Measurements from ENCODE around the gene STPG3. TPM values are rescaled to one million over a fixed set of nuclear protein-coding genes. Genes with fewer than 3 reads are reported as not detected.

The STPG3 gene
- total RNA-seq, 1 experiment from 2014 or later = not detected

DNA sequence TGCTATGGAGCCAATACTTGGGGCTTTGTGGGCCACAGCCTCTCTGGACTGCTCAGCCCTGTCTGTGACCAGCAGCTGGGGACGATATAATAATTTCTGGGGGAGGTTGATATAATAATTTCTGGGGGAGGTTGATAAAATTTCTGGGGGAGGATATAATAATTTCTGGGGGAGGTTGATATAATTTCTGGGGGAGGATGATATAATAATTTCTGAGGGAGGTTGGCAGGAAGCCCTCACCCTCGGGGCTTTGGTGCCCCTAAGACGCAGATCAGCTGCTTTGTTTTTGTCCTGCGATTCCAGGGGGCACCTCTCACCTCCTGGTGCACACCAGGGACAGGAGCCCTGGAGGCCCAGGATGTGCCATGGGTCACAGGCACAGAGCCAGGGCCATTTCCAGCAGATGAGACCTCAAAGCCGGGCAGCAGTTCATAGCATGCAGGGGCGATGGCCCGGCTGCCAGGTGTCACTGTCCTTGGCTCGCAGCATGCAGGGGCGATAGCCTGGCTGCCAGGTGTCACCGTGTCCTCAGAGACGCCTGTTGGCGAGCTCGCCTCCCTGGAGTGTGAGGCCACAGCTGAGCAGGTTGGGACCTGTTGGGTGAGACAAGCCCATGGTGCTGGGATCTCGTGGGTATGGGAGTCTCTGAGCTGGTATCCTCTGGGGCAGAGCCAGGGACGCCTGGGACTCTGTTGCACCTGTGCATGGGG, 22.7 kb downstream of the STPG3 start:
- BruUV-seq (replicated peaks) = no TSS peak
- intact Hi-C loops (cut with micrococcal nuclease; ENCODE audit: unreplicated experiment) = no loop called here
- H3K27ac Mint-ChIP-seq (ENCODE audit: unreplicated experiment) = no peak overlapping the region
- CTCF ChIA-PET = interaction anchor here (0.5 kb wide), 1 partner anchor 256 kb away, joined by 3 read pairs; no protein-coding TSS in a partner anchor
- H3K4me3 Mint-ChIP-seq (ENCODE audit: low read depth, unreplicated experiment) = no peak overlapping the region
- TF ChIP-seq, protein P1, sequence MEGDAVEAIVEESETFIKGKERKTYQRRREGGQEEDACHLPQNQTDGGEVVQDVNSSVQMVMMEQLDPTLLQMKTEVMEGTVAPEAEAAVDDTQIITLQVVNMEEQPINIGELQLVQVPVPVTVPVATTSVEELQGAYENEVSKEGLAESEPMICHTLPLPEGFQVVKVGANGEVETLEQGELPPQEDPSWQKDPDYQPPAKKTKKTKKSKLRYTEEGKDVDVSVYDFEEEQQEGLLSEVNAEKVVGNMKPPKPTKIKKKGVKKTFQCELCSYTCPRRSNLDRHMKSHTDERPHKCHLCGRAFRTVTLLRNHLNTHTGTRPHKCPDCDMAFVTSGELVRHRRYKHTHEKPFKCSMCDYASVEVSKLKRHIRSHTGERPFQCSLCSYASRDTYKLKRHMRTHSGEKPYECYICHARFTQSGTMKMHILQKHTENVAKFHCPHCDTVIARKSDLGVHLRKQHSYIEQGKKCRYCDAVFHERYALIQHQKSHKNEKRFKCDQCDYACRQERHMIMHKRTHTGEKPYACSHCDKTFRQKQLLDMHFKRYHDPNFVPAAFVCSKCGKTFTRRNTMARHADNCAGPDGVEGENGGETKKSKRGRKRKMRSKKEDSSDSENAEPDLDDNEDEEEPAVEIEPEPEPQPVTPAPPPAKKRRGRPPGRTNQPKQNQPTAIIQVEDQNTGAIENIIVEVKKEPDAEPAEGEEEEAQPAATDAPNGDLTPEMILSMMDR (IDR thresholded peaks at IDR 0.05; ENCODE audit: unreplicated experiment) = no peak
- peaks cover 23% of the 10 kb centered on the region for H3K4me1 Mint-ChIP-seq (ENCODE audit: low read depth, unreplicated experiment)
- no peaks in the 10 kb centered on the region for H3K27me3 Mint-ChIP-seq (ENCODE audit: unreplicated experiment)
- peaks cover 70% of the 10 kb centered on the region for H3K36me3 Mint-ChIP-seq (ENCODE audit: insufficient read depth, unreplicated experiment)
- no peak for DNase-seq
- H3K9me3 Mint-ChIP-seq (ENCODE audit: low read depth, unreplicated experiment) = no peaks in the 10 kb centered on the region

DNA sequence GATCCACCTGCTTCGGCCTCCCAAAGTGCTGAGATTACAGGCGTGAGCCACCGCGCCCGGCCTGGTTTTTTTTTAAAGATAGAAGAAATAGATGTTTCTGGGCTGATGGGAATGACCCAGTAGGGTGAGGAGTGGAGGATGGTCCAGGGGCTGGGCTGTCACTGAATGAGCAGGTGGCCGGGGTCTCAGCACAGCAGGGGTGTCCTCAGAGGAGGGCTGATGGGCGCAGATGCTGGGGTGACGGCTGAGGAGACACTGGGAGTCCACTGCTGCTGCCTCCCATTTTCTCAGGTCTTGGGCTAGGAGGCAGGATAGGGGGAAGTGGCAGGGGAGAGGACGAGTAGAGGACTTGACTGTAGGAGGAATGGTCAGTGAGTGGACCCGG, 24.1 kb downstream of the STPG3 start:
- H3K36me3 Mint-ChIP-seq (ENCODE audit: insufficient read depth, unreplicated experiment) = peaks cover 59% of the 10 kb centered on the region
- CTCF ChIA-PET = no interaction called here
- H3K27ac Mint-ChIP-seq (ENCODE audit: unreplicated experiment) = no peak overlapping the region

DNA sequence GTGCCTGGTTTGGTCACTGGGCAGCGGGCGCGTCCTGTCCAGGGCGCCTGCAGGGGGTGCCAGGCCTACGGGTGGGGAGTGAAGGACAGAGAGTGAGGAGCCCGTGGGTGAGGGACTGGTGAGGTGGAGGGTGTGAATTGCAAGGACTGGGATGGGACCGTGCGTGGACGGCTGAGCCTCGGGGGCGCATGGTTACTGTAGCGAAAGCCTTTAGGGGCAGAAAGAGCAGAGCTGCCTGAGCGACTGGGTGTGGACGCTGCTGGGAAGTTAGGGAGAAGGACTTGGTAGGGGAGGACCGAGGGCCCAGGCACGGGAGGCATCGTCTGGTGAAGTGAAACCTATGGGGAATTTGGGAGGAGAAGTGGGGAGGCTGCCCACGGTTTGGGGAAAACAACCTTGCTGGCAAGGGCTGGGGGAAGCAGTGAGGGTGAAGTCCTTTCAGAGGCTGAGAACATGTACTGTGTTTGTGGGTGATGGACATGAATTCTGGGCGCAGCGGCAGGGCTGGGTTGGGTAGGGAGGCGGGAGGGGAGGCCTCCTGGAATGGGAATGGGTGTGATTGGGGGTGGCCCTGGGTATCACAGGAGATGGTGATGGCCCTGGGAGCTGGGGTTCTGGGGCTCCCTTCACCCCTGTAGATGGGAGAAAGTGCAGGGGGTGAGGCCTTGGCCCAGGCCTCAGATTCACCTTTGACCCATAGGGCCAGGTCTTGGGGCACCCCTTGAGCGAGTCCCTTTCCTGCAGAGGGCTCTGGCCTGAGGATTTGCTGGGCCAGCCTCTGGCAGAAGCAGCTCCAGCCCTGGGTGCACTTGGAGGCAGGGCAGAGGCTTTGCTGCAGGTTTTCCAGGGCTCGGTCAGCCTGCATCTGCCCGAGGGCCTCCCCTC, 24.7 kb downstream of the STPG3 start:
- Mint-ChIP-seq H3K4me1 (ENCODE audit: low read depth, unreplicated experiment) (peaks cover 20% of the 10 kb centered on the region), H3K27ac (ENCODE audit: unreplicated experiment) (no peak overlapping the region), H3K27me3 (ENCODE audit: unreplicated experiment) (no peaks in the 10 kb centered on the region), H3K4me3 (ENCODE audit: low read depth, unreplicated experiment) (peak overlapping the region; percentile 1), H3K36me3 (ENCODE audit: insufficient read depth, unreplicated experiment) (peaks cover 59% of the 10 kb centered on the region), H3K9me3 (ENCODE audit: low read depth, unreplicated experiment) (no peaks in the 10 kb centered on the region)
- intact Hi-C loops (cut with micrococcal nuclease; ENCODE audit: unreplicated experiment) = no loop called here
- TF ChIP-seq, protein P1 (IDR thresholded peaks at IDR 0.05; ENCODE audit: unreplicated experiment) = no peak
- CTCF ChIA-PET = interaction anchor here (0.5 kb wide), 1 partner anchor 126 kb away, joined by 5 read pairs; no protein-coding TSS in a partner anchor
- DNase-seq = no peak
- no TSS peak for BruUV-seq (replicated peaks)

More for the DNA sequence above, 24.1 kb downstream of the STPG3 start:
- Mint-ChIP-seq H3K27me3 (ENCODE audit: unreplicated experiment) (no peaks in the 10 kb centered on the region), H3K9me3 (ENCODE audit: low read depth, unreplicated experiment) (no peaks in the 10 kb centered on the region), H3K4me1 (ENCODE audit: low read depth, unreplicated experiment) (peaks cover 20% of the 10 kb centered on the region), H3K4me3 (ENCODE audit: low read depth, unreplicated experiment) (peak overlapping the region; percentile 1)
- intact Hi-C loops (cut with micrococcal nuclease; ENCODE audit: unreplicated experiment) = no loop called here
- TF ChIP-seq, protein P1 (IDR thresholded peaks at IDR 0.05; ENCODE audit: unreplicated experiment) = no peak
- no TSS peak for BruUV-seq (replicated peaks)
- DNase-seq = no peak

DNA sequence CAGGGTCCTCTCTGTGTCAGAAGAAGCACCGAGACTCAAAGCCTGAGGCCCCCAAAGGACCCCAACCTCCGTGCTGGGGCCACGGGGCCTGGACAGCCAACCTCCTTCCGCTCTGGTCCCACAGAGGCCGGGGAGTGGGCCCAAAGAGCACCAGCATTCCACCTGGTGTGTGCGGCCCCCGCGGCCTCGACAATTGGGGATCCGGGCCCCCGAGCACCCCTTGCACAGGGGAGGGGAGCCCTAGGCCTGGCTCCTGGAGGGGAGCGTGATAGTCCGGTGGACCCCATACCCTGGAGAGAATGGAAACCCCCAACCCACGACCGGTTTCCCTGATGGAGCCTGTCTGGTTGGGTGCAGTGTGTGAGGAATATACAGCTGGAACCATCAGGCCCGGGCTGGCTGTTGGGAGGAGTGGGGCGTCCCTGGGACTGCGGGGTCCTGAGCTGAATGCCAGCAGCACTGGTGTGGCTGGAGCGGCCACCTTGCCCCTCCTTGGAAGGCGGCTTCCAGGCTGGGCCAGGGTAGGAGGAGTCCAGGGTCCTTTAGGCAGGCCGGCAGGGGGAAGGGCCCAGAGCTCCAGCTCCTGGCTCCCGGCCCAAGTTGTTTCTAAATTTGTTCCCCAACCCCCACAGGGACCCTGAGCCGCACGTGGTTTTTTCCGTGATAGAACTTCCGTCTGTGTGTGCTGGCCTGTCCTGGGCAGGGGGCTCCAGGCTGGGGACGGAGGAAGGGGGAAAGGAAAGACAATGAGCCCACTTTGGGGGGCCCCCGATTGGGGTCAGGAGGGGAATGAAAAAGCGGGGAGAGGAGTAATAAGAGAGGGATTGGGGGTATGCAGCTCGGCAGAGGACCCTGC, 25.6 kb downstream of the STPG3 start:
- CTCF ChIA-PET = interaction anchor here (0.5 to 1.6 kb wide), 7 partner anchors 10 to 146 kb away, joined by 3 to 8 read pairs (median 4); partner anchors contain the start of genes EXD3, NOXA1 and NRARP
- TSS peak; percentile 95 for BruUV-seq (replicated peaks)
- no peaks in the 10 kb centered on the region for H3K9me3 Mint-ChIP-seq (ENCODE audit: low read depth, unreplicated experiment)
- intact Hi-C loops (cut with micrococcal nuclease; ENCODE audit: unreplicated experiment) = no loop called here
- peak overlapping the region; percentile 94 for H3K27ac Mint-ChIP-seq (ENCODE audit: unreplicated experiment)
- H3K4me1 Mint-ChIP-seq (ENCODE audit: low read depth, unreplicated experiment) = peaks cover 20% of the 10 kb centered on the region
- no peaks in the 10 kb centered on the region for H3K27me3 Mint-ChIP-seq (ENCODE audit: unreplicated experiment)
- peaks cover 52% of the 10 kb centered on the region for H3K36me3 Mint-ChIP-seq (ENCODE audit: insufficient read depth, unreplicated experiment)
- peak; percentile 70 for DNase-seq
- H3K4me3 Mint-ChIP-seq (ENCODE audit: low read depth, unreplicated experiment) = peak overlapping the region; percentile 85
- TF ChIP-seq, protein P1 (IDR thresholded peaks at IDR 0.05; ENCODE audit: unreplicated experiment) = no peak
